Breast epithelium (tissue), 3 donors: ENCODE measurements around the gene SHMT2.

Experiments used
- CTCF ChIP-seq, 3 donors: fragments of 450-650 bp; IDR thresholded peaks; one replicate each; pipeline ENCODE4 v1.5.1; 2016 to 2017; ENCODE audit warnings: antibody characterized with exemption in 3 of 3, mild to moderate bottlenecking in 3 of 3, moderate library complexity in 3 of 3
- POLR2AphosphoS5 ChIP-seq, 3 donors: sonication (generic); formaldehyde crosslinking; IDR thresholded peaks; one replicate each; pipeline ENCODE4 v1.6.1; 2017; ENCODE audit warnings: antibody characterized with exemption in 3 of 3

GRCh38 chr12:57216014-57216911 is 13.2 kb upstream of the SHMT2 start, which contains the start of gene NXPH4:
- no peak for TF ChIP-seq CTCF (IDR thresholded peaks at IDR 0.05)
- no peak for TF ChIP-seq POLR2AphosphoS5 (IDR thresholded peaks at IDR 0.05)
